ENCODE data around the gene CPAMD8.
"Not testable (repeated sequence)": the region's sequence is repeated elsewhere in the genome, so short reads cannot be mapped to it uniquely, and the experiment has no call there.

Gene CPAMD8

GRCh38 chr19:16998635-16999194 lies 27.9 kb downstream of the CPAMD8 start:
- DNase-seq (ENCODE audit: low read depth), result no peak

- DNase-seq (ENCODE audit: low read depth), result not testable (repeated sequence)
These were observed 29.6 kb downstream of the CPAMD8 start for GRCh38 chr19:16996838-16997490.

- no peak for DNase-seq (ENCODE audit: low read depth)
These were observed 37.9 kb downstream of the CPAMD8 start for GRCh38 chr19:16988661-16989060.

- DNase-seq (ENCODE audit: low read depth), result no peak
These were observed 41.2 kb downstream of the CPAMD8 start for GRCh38 chr19:16985403-16985802.

GRCh38 chr19:16982586-16982985 lies 44.0 kb downstream of the CPAMD8 start:
- DNase-seq (ENCODE audit: low read depth), result not testable (repeated sequence)

GRCh38 chr19:16978839-16979802 lies 47.5 kb downstream of the CPAMD8 start:
- DNase-seq (ENCODE audit: low read depth), result no peak

- DNase-seq (ENCODE audit: low read depth), result no peak
These were observed 48.5 kb downstream of the CPAMD8 start for GRCh38 chr19:16978156-16978555.

- no peak for DNase-seq (ENCODE audit: low read depth)
These were observed 49.3 kb downstream of the CPAMD8 start for GRCh38 chr19:16977306-16977705.

GRCh38 chr19:16976446-16976845 lies 50.2 kb downstream of the CPAMD8 start:
- DNase-seq (ENCODE audit: low read depth), result no peak

GRCh38 chr19:16970821-16971220 lies 55.8 kb downstream of the CPAMD8 start:
- no peak for DNase-seq (ENCODE audit: low read depth)

GRCh38 chr19:16969135-16969534 lies 57.5 kb downstream of the CPAMD8 start:
- no peak for DNase-seq (ENCODE audit: low read depth)

- not testable (repeated sequence) for DNase-seq (ENCODE audit: low read depth)
These were observed 65.4 kb downstream of the CPAMD8 start for GRCh38 chr19:16960996-16961822.

GRCh38 chr19:16958277-16958676 lies 68.3 kb downstream of the CPAMD8 start:
- DNase-seq (ENCODE audit: low read depth), result not testable (repeated sequence)

- DNase-seq (ENCODE audit: low read depth), result no peak
These were observed 68.8 kb downstream of the CPAMD8 start for GRCh38 chr19:16957855-16958254.

GRCh38 chr19:16957151-16957701 lies 69.4 kb downstream of the CPAMD8 start:
- no peak for DNase-seq (ENCODE audit: low read depth)

- DNase-seq (ENCODE audit: low read depth), result no peak
These were observed 71.4 kb downstream of the CPAMD8 start for GRCh38 chr19:16955161-16955560.

GRCh38 chr19:16952046-16952445 lies 74.6 kb downstream of the CPAMD8 start:
- no peak for DNase-seq (ENCODE audit: low read depth)

GRCh38 chr19:16951529-16951928 lies 75.1 kb downstream of the CPAMD8 start:
- DNase-seq (ENCODE audit: low read depth), result no peak

GRCh38 chr19:16949496-16950023 lies 77.0 kb downstream of the CPAMD8 start:
- no peak for DNase-seq (ENCODE audit: low read depth)

GRCh38 chr19:16946951-16947940 lies 79.4 kb downstream of the CPAMD8 start:
- no peak for DNase-seq (ENCODE audit: low read depth)
